Activated gamma-delta T cell treated with anti-CD3 and anti-CD28 coated beads, Interleukin-2, amount 50 U/mL, for 16 hours (primary cell): ENCODE results near the gene TMEM240.
"Not testable (repeated sequence)": the region's sequence is repeated elsewhere in the genome, so short reads cannot be mapped to it uniquely, and the experiment has no call there.

Source experiments
- DNase-seq: peaks from one replicate; pipeline ENCODE4 v3.0.0-alpha.2; 2020; ENCODE audit warnings: low read depth

Gene TMEM240

DNA sequence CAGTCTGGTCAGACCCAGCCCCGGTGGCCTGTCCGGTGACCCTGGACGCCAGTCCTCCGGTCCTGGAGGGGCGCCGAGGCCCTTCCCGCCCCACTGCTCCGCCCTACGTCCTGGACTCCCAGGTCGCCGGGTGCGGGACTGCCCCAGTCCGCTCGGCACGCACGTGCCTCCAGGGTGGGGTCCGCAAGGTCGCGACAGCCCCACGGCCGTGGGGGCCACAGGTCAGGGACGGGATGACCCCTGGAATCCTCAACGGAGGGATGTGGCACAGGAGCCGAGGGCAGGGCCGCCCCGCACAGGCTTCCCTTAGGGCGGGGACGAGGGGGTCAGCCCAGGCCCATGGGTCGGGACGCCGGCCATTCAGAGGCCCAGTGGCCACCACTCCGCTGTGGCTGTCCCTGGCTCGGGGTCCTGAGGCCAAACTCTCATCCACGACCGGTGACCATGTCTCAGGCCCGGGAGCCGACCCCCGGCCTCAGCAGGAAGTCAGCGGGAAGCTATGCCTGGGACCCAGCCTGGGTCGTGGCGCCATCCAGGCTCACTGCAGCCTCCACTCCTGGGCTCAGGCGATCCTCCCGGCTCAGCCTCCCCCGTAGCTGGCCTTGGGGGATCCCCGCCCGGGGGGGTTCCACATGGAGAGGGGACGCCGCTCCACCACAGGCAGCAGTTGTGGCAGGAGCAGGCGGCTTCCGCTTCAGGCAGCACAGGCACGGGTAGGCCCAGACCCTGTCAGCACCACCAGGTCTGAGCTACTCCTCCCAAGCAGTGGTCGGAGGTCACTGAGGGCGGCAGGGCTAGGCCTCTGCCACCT lies 599 bp upstream of the TMEM240 start:
- DNase-seq = no peak

DNA sequence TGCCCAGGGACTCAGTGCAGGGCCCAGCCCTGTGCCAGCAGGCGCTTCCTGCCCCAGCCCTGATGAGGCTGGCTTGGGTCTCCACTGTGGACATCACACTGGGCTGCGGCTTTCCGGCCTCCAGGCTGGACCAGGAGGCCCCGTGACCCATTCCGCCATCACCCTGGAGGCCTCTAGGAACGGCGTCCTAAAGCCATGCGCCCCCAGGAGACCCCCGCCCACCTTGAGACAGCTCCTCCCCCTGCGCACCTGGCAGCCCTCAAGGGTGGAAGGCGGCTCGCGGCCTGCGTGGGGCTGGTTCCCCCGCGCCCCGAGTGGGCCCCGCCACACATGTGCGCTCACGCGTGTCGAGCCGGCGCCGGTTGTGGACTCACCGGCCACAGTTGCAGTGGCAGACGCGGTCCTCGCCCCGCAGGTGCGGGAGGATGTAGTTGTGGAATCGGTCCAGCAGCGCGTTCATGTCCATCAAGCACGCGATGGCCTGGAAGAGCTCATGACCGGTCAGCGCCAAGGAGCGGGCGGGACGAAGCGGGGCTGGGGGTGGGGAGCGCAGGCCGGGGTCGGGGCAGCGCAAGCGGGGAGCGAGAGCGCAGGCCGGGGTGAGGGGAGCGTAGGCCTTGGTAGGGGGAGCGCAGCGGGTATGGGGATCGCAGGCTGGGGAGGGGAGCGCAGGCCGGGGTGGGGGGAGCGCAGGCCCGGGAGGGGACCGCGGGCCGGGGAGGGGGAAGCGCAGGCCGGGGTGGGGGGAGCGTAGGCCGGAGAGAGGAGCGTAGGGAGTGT lies 924 bp downstream of the TMEM240 start:
- no peak for DNase-seq

DNA sequence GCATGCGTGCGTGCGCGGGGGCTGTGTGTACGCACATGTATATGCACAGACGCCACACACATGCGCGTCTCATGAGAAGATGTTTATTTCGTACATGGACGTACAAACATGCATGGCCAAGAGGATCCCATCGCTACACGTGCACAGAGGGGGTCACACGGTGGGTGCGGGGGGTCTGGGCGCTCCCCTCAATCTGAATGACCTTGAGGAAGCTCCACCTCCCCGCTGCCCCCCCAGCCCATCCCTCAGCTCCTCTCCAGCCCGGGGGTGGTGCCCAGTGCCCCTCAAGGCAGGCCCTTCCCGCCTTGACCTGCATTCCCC lies 1.5 kb downstream of the TMEM240 start:
- no peak for DNase-seq

DNA sequence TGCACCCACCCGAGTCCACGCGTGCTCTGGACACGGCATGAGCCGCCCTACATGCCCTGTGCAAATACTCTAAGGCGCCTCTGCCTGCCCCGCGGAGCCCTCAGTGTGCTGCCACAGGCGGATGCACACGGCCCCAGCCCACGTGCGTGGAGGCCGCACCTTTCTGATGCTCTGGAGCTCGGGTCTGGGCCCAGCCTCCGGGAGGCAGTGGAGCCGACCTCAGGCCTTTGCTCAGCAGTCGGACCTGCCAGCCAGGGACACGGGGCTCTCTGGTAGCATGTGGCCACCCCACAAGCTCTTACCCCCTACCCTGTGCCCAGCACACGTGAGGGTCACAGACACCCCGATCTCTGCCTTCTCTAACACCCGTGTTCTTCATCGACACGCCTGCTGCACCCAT lies 2.1 kb downstream of the TMEM240 start:
- no peak for DNase-seq

DNA sequence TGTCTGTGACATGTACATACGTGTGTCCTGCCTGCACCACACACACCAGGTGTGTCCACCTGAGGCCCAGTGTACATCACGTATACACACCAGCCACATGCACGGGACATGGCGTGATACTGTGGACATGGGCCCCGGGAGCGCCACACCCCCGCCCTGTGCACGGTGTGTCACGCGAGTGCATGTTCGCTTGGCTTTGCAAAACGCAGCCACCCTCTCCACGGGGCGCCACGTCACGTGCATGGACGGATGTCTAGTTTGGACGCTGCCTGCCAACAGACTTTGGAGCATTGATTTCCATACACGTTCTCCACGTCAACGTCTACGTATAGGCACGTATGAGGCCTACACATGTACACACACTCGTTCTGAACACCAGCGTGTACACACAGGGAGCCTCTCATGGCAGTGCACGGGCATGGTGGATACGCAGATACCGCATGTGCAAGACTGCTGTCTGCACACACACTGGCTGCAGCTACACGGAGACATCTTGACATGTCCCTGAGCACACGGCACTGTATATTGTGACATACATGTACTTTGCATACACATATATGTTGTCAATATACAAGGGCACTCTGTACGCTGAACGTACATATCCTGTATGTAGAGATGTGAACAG lies 2.7 kb downstream of the TMEM240 start:
- DNase-seq = no peak

DNA sequence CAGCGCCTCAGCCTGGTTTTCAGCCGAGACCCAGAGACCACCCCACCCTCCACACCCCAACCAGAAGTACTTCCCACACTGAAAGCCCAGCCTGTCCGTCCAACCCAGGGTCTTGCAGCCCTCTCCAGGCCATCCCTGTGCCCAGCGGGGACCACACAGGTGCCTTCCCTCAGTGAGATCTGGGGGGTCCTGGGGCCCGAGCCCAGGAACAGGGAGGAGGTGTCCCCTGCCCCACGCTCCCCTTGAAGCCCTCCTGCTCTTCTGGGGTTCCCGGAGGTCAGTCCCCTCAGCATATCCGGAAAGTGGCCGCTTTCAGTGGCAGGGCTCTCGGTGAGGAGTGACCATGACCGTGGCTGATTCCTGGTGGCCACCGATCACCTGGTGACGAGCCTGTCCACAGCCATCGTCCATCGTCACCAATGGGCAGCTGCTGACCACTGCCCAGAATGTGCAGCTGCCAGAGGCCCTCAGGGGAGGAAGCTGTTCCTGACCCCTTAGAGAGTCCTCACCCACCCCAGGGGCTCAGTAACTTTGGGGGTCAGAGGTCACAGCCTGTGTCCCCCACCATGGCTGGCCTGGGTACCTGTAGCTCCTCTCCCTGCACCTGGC lies 3.4 kb downstream of the TMEM240 start:
- DNase-seq = no peak

DNA sequence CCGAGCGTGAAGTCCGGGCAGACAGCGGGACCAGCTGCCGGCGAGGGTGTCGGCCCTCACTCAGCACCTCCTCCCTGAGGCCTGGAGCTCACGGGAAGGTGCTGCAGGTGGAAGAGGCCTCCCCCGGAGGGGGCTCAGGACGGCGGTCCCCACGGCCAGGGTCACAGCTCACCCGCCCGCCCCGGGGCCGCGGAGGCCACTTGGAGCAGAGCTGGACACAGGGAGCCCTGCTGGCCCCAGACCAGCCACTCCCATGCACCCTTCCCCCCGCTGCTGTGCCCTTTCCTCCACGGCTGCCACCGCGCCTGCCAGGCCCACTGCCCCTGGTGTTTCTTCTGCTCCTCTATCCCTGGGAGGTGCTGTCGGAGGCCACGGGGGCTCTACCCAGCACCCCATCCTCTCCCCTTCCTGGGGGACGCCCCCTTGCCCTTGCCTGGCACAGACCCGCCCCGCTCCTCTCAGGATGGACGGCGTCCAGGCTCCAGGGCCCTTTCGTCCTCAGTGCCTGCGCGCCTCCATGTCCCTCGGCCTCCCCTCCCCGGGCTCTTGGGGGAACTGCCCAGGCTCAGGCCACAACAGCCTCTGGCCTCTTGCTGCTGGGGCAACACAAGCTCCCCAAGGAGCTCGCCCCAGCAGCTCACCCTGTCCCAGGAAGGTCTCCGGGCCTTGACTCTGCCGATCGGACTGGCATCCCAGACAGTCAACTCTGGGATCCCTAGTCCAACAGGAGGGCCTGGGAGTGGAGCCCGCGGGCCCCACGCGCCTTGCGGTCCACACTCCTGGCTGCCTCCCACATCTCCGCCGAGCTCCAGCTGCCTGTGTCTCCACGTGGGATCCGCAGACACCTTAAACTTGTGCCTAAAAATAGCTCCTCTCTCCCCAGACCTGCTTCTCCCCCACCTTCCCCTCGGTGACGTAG lies 4.1 kb downstream of the TMEM240 start:
- DNase-seq = no peak

DNA sequence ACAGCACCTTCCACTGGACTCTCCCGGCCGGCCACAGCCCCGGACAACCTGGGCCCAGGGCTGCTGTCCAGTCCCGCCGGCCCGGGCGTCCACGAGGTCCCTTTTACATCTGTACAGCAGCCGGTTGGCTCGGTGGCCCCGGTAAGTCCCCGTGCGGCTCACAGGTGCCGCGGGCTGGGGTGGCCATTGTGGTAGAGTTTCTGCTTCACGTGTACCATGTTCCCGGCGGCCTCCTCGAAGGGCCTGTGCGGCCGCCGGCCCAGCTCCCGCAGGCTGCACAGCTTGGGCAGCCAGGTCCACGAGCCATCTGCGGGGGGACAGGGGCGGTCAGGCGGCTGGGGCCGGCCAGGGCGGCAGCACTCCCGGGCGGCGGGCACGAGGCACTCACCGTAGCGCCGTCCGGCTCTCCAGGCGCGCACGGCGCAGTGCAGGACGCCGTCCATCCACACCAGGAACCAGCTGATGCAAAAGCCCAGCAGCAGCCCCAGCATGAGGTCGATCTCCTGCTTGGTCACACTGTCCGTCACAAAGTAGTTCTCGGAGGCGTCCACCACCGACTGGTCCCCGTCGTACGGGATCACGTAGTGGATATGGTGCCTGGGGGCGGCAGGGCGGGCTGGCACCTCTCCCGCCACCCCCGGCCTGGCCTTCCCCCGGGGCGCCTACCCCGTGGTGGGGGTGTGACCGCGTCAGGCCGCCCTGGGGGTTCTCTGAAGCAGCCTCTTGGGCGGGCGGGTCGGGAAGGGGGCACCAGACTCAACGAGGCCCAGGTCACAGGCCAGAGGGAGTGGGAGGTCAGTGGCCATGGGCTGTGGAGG lies 5.0 kb downstream of the TMEM240 start:
- DNase-seq = no peak

DNA sequence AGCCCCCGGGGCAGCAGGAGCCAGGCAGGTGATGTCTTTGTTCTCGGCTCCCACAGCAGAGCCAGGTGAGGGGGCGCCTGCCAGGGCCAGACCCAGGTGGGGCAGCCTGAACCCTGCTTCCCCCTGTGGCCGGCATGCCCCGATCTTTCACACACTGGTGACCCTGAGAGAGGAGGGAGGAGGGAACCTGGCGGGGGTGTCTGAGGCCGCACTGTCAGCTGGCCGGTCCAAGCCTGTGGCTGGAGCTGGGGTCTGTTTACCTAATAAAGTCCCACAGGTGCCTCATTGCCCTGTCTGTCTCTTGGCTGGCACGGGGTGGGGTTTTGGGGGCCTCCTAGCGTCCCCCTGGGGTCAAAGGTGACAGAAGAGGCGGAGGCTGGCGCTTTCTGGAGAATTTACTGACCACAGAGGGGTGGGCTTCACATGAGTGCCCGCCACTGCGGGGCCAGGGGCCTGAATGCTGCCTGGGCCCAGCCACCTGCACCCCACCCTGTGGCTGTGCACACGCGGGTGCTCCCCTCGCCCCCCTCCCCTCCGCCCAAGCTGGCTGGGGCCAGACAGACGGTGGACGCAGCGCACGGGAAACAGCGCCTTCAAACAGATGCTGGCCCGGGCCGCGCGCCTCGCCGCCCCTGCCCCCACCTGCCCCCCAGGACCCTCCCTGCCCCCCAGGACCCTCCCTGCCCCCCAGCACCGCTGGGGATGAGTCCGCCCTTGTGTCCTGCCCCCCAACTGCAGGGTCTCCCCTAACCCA lies 5.8 kb downstream of the TMEM240 start:
- no peak for DNase-seq

DNA sequence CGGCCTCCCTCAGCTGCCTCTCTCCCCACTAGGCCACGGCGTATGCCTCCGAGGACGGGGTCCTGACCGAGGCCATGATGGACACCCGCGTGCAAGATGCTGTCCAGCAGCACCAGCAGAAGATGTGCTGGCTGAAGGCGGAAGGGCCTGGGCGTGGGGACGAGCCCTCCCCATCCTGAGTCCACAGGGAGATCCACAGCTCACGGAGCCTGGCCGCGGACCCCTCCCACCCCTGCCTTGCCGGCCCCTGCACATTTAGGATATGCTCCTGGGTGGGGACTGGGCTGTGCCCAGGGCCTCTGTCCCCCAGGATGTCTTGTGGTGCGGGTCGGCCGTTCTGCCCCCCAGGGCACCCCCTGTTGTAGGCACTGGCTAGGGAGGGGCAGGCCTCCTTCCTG lies 6.5 kb downstream of the TMEM240 start:
- not testable (repeated sequence) for DNase-seq

DNA sequence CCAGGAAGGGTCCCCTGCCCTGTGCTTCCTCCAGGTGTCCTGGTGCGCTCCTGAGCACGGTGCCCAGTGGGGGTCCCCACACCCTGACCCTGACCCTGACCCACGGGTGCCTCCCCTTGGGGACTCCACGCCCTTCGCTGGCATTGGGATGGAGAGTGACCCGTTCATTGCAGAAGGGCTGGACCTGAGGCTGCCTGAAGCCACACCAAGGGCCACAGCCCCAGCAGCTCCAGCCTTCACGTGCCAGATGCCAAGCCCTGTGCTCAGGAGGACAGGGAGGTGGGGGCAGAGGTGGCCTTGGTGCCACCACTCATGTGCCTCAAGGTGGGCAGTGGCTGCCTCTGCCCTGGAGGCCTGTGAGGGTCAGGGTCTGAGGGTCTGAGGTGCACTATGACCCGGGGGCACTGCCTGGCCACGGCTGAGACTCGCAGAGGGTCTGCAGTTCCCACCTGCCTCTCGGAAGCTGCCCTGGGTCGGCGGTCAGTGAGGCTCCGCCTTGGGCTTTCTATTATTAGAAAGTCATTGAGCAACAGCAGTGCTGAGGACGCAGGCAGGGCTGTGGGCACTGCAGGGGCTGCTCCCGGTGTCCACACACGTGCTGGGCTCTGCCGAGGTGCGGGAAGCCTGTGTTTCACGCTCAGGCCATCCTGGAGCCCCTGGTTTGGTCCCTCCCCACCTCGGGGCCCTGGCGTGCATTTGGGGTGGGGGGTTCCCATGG lies 7.1 kb downstream of the TMEM240 start:
- DNase-seq = not testable (repeated sequence)

DNA sequence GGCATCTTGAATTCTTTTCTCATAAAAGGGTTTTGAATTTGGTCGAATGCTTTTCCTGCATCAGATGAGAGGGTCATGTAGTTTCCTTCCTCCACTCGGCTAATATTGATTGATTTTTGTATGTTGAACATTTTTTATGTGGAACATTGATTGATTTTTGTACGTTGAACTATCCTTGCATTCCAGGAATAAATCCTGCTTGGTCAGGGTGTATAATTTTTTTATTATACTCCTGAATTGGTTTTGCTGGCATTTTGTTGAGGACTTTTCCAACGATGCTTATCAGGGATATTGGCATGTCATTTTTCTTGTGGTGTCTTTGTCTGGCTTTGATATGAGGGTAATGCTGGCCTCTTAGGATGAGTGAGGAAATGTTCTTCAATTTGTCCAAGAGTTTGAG lies 8.5 kb downstream of the TMEM240 start:
- no peak for DNase-seq

DNA sequence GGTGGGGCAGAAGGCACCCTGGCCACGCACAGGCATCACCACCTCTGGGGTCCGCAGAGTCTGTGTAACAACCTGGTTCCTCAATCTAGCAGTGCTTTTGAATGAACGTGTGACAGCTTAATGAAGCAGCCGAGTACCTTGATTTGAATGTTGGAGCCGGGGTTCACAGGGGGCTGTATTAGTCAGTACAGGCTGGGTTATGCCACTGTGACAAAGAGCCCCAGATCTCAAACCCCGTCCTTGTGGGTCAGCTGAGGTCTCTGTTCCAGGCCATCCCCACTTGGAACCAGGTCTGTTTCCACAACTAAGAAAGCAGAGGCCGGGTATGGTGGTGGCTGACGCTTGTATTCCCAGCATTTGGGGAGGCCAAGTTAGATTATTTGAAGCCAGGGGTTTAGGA lies 10.5 kb downstream of the TMEM240 start:
- no peak for DNase-seq

DNA sequence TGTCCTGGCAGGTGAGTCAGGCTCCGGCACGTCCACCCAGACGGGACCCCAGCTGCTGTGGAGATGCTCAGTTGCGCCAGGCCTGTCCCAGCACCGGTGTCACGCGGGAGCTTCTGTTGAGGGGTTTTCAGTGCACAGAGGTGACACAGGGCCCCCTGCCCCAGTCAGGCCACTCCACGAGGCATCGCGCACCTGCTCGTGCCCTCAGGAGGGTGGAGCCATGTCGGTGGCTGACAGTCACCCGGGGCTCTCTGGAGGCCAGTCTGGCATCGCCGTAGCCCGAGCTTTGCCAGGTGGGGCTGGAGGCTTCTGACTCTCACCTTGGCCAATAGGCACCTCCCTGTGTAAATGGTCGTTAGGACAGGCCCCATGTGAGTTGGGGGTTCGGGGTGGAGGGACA lies 11.1 kb downstream of the TMEM240 start:
- DNase-seq = no peak

DNA sequence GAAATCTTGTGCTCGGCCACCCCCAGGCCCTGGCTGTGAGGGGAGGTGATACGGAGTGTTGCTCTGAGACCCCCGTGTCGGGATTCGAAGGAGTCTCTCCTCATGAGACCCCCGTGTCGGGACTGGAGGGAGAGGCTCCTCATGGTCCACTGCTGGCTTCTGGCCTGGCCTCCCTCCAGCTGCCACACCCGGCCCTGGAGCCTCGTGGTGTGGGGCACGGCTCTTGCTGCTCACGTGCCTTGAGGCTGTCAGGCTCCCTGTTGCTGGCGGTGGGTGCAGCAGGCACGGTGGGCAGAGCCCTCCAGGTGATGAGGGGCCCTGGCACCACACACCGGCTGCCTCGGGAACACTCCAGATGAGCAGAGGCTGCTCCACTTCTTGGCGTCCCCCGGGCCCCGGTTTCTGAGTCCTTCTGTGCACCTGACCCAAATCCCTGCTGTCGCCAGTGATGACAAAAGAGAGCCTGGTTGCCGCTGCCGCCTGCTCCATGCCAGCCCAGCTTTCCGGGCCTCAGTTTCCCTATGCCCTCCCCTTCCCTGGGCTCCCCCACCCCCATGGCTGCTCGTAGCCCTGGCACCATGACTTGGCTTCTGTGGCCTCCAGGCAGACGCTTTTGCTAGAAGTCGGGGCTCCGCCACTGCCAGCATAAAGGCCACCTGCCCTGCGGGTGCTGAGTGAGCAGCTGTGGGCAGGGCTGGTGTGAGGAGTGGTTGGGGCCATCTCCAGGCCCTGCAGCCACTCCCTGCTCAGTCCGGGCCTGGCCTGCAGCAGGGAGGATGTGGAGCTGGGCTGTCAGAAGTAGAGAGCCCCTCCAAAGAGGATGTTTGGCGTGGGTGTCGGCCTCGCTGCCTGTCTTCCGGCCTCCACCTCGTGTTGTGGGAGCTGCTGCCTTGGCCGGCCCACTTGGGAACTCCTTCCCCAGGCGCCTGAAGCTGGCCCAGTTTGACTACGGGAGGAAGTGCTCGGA lies 11.8 kb downstream of the TMEM240 start:
- no peak for DNase-seq

DNA sequence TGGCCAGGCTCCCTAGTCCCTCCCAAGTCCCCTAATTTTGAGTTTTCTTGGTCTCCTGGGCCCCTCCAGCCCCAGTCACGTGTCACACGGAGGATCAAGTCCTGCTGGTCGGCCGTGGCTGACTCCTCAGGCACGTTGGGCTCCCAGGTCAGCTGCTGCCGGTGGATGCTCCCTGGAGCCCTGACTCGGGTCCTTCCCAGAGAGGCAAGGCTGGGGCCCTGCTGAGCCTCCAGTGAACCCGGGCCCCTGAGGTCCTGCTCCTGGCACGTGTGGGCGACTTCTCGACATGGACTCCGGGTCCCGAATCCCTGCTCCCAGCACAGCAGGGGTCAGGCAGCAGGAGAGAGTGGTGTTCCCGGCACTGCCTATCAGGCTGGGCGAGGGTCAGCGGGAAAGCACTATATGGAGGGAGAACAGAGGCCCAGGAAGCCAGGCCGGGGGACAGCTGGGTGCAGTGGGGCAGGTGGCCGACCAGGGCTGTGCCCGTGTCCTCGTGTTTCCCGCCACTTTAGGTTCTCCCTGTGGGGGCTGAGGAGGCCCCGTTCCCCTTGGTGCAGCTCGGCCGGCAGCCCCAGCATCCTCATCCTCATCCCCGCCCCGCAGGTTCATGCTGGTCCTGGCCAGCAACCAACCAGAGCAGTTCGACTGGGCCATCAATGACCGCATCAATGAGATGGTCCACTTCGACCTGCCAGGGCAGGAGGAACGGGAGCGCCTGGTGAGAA lies 13.2 kb downstream of the TMEM240 start:
- no peak for DNase-seq

DNA sequence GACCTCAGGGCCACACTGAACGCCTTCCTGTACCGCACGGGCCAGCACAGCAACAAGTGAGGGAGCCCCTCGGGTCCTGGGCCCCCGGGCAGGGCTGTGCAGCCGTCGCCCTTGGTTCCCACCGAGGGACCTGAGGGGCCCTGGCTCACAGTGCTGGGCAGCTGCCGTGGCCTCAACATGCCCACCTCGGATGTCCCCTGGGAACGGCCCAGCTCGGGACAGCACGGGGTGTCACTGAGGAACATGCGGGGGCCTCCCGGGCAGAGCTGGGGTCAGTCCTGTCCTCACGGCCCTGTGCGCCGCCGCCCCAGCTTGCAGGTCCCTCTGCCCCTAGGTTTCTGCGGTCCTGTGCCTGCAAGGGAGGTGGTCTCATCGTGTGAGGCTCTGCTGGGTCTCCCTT lies 13.9 kb downstream of the TMEM240 start:
- DNase-seq = not testable (repeated sequence)
